Posterior cingulate gyrus (tissue), 11 donors: Measurements from ENCODE around the gene GOLGA6L4.
"Not testable (repeated sequence)": the region's sequence is repeated elsewhere in the genome, so short reads cannot be mapped to it uniquely, and the experiment has no call there.

Experiments
- DNase-seq, 10 donors: peaks; one replicate each; pipeline versions ENCODE4 v3.0.0 to v3.0.0-alpha.2; 2020 to 2021; ENCODE audit warnings: mixed read lengths in 3 of 10
- intact Hi-C: fragments of 100-400 bp; cut with DNase I; formaldehyde crosslinking; loops from one replicate; pipeline ENCODE4 v1.15.1; 2023

The GOLGA6L4 gene, protein sequence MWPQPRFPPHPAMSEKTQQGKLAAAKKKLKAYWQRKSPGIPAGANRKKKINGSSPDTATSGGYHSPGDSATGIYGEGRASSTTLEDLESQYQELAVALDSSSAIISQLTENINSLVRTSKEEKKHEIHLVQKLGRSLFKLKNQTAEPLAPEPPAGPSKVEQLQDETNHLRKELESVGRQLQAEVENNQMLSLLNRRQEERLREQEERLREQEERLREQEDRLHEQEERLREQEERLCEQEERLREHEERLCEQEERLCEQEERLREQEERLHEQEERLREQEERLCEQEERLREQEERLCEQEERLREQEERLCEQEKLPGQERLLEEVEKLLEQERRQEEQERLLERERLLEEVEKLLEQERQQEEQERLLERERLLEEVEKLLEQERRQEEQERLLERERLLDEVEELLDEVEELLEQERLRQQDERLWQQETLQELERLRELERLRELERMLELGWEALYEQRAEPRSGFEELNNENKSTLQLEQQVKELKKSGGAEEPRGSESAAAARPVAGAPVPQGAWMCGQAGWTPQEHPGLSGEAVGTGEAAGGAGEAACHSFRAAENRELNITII

DNA sequence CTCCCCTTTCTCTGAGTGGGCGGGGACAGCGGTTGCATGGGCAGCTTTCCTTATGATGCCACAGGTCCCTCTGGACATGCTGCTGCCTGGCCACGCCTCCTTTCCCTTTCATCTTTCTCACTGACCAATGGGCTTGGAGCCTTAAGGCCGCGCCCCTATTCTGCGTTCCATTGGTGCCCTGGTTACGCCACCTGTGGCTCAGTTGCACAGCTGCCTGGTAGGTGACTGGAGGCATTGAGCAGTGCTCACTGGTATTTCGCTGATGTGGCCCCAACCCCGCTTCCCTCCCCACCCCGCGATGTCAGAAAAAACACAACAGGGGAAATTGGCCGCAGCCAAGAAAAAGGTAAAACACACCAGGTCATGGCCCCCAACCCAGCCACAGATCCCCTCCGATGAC, at the start of gene GOLGA6L4:
Gene GOLGA6L4 (plus strand): TSS at position 201 of the 400 bp plus-strand sequence. CDS start 62 bp downstream, at position 263.
- peak in 1 of 10 donors; percentile 21 for DNase-seq
- intact Hi-C loops = not testable (repeated sequence)

DNA sequence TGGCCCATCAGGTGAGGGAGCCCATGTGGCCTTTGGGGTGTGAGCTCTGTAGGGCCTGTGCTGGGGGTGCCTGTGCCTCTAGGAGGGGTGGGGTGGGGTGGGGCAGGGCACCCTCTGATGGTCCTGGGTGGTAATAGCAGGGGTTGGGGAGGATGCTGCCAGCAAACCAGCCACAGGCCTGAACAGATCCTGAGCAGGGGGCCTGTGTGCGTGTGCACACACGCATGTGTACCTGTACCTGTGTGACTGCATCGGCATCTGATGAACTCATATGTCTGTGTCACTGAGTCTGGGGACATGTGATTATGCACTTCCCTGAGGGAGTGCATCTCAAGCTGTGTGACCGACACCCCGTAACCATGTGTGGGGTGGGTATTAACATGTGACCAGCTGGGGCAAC, 42.6 kb upstream of the GOLGA6L4 start:
- DNase-seq, intact Hi-C loops: not testable (repeated sequence)

DNA sequence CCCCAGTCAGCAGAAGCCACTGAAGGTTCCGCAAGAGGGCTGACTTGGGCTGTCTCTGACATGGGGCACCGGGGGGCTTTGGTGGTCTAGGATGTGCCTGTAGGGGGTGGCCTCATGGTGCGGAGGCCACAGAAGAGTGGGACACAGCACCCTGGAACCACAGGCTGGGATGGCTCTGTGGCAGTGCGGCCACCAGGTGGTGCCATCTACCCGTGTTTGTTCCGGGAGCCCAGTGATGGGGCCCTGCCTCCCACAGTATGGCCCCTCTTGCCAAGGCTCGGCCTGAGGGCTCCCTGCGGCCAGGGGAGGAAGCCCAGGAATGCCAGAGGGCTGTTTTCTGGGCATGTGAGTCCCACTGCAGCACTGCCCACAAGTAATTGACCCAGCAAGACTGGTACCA, 40.0 kb upstream of the GOLGA6L4 start:
- intact Hi-C loops, DNase-seq: not testable (repeated sequence)

DNA sequence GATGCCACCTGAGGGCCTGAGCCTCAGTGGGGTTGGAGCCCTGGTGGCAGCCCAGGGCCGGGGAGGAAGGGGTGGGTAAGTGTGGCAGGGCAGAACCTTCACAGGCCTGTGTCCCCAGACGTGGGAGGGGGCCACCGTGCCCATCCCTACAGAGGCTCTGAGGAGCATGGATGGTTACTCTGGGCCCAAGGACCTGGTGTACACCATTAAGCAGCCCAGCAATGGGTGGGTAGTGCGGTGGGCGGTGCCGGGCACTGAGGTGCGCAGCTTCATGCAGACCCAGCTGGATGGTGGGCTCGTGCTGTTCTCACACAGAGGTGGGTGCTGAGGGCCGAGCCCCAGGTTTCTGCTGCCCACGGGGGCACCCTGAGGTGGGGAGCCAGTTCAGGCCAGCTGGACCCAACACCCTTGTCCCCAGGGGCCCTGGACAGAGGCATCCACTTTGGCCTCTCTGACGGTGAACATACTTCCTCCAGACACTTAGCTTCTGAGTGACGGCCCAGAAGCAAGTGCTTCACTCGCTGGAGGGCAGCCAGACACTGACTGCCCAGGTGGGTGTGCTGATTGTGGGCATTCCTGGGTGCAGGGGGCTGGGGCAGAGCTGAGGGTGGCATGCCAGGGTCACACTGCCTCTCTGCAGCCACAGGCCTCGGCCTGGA, 38.9 kb upstream of the GOLGA6L4 start:
- intact Hi-C loops, DNase-seq: not testable (repeated sequence)

DNA sequence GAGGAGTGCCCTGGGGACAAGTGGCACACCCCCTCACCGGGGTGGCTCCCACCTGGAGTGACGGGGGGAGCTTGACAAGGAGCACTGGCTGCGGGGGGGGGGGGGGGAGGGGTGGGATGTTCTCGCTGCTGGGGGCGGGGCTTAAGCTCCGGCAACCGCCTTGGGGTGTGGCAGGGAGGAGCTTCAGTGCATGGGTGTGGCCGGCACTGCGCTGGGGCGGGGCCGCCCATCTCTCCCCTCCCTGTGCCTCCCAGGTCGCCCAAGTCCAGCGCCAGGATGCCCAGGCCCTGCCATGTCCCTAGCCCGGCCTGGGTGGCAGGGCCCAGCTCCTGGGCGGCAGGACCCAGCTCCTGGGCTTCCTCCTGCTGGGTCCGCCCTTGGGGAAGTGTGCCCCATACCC, 35.7 kb upstream of the GOLGA6L4 start:
- DNase-seq = peak in 2 of 10 donors; percentile 15 to 47
- intact Hi-C loops = not testable (repeated sequence)

DNA sequence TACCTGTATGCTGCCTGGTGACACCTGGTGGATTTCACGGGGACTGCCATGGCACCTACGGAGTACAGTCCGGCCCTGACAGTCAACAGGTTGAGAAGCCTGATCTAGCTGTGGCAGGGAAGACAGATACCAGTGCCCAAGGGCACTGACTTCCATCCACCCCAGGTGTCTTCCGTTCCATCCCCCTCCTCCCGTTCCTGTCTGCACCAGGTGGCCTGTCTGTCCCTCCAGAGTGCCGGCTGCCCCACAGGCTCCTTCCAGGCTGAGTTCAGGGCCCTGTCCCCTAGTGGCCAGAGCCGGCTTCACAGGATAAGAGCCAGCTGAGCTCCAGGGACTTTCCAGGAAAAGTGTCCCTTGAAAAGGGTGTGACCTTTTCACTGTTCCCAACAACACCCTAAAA, 10.9 kb downstream of the GOLGA6L4 start:
- intact Hi-C loops = not testable (repeated sequence)
- peak in 1 of 10 donors; percentile 39 for DNase-seq
